CD4-positive, alpha-beta T cell treated with Interleukin-15 for 1 hour (primary cell): Measurements from ENCODE around the gene DCP2.
"Not testable (repeated sequence)": the region's sequence is repeated elsewhere in the genome, so short reads cannot be mapped to it uniquely, and the experiment has no call there.

ENCODE experiments used
- DNase-seq: peaks from one replicate; pipeline ENCODE4 v3.0.0-alpha.2; 2020

DCP2 gene

DNA sequence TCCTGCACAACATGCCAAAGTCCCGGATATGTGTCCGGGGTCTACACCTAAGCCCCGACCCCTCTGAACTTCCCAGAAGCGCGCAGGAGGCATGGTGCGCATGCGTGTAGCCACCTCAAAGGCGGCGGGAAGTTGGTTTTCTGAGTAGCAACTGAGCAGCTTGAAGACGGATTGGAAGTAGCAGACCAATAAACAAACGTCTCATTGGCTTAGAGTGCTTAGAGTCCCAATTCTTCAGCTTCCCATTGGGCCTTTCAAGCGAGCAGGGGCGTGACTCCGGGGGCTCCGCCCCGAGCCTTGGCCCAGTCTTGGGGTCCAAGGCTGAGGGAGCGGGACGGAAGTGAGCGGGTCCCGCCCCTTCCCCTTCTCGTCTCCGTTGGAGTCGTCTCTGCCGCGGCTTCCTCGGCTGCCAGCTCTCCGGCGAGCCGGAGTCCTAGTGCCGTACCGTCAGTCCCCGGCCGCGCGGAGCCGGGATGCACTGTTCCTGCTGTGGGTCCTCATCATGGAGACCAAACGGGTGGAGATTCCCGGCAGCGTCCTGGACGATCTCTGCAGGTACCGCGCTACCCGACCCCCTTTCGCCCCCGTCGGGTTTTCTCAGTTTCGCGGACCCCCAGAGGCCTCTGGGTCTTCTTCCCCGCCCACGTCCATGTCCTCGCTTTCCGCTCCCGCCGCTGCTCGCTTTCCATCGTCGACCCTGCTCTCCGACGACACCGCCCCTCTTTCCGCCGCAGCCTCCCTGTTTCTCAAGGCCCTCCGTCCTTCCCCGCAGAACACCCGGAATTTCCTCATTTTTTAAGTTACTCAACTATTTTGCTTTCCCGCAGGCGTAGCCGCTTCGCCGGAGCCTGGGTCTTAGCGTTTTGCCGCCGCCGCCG lies at the start of gene DCP2:
Gene DCP2 (plus strand): TSS at position 367 of the 878 bp plus-strand sequence. CDS start 136 bp downstream, at position 503.
- DNase-seq: peak; percentile 97

DNA sequence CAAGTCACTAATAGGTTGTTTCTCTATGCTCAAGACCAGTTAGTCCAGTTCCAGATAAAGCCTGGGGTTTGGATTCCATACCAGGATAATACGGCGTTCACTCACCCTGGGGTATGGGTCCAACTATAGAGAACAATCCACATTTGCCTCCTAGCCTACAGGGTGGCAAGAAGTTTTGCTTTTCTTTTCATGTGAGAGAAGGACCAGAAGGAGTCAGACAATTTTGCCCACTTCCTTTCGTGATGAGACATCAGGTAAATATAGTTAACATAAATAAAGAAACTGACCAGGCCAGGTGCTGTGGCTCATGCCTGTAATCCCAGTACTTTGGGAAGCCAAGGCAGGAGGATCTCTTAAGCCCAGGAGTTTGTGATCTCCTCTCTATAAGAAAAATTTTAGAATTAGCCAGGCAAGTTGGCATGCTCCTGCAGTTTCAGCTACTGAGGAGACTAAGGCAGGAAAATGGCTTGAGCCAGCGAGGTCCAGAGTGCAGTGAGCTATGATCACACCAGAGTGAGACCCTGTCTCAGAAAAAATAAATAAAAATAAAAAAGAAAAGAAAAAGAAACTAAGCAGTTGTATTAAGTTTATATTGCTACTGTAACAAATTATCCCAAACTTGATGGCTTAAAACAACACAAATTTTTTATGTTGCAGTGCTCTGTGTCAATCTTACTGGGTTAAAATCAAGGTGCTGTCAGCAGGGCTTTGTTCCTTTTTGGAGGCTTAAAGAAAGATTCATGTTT lies 47.1 kb upstream of the DCP2 start:
- no peak for DNase-seq

DNA sequence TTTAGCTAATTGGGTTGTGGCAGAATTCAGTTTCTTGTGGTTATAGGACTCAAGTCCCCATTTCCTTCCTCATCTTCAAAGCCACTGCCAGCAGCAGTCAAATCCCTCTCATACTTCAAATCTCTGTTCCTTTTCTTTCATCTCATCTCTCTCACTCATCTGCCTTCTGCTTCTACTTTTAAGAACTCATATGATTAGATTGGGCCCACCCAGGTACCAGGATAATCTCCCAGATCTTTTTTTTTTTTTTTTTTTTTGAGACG lies 46.6 kb upstream of the DCP2 start:
- DNase-seq: no peak

DNA sequence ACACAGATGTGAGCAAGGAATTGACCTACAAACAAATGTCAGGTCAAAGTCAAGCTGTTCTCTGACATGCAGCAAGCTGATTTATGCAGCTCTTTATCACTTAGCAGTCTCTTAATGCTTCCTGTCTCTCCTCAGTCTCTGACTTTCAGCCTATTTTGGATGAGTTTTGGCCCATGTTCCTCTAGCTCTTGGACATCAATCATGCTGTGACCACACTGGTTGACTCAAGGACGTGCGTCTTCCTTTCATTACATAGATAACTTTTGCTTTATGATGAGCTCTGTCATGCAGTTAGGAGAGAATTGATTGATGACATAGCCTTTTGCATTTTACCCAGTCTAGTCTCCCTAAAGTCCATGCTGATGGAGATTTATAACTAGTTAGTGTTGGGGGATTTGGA lies 45.1 kb upstream of the DCP2 start:
- DNase-seq: no peak

DNA sequence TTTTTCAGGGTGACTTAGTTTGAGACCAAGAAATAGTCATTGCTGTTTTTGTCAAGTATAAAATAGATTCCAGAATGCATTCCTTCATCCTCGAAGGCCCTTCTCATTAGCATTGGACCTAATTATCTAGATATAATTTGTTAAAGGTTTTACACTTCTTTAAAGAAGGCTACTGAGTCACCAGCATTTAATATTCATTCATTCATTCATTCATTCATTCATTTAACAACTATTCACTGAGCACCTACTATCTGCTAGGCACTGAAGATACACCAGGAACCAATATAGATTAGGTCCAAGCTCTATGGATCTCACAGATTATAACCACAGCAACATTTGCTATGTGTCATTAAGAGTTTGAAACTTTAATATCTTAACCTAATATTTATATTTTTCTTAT lies 43.5 kb upstream of the DCP2 start:
- DNase-seq: no peak

DNA sequence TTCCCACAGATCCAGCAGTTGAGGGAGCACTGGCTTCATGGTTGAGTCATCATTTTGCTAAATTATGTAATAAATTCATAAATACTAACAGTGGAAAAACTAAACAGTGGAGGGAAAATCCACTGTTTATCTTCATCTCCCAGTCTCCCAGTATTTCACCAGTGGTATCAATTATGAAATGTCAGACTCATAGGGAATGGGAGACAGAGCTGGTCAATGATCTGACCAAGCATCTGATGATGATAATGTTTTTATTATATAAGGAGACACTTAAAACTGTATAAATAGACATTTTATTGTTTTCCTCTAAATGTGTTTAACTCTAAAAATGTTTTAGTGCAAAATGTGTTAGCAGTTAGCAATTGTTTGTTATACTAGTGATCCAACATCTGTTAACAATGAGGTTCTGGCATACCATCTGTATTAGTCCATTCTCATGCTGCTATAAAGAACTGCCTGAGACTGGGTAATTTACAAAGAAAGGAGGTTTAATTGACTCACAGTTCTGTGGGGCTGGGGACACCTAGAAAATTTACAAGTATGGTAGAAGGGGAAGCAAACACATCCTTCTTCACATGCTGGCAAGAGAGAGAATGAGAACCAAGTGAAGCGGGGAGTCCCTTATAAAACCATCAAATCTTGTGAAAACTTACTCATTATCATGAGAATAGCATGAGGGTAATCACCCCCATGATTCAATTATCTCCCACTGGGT lies 42.8 kb upstream of the DCP2 start:
- DNase-seq: no peak

DNA sequence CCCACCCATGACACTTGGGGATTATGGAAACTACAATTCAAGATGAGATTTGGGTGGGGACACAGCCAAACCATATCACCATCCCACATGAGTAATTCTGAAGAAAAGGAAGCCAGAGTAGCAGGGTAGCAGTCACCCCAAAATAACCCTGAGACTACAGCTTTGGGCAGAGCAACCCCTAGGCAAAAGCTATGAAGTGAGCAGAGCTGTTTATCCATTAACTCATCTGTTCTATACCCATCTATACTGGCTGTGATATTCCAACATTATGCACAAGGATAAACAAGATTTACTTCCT lies 42.3 kb upstream of the DCP2 start:
- DNase-seq: no peak

DNA sequence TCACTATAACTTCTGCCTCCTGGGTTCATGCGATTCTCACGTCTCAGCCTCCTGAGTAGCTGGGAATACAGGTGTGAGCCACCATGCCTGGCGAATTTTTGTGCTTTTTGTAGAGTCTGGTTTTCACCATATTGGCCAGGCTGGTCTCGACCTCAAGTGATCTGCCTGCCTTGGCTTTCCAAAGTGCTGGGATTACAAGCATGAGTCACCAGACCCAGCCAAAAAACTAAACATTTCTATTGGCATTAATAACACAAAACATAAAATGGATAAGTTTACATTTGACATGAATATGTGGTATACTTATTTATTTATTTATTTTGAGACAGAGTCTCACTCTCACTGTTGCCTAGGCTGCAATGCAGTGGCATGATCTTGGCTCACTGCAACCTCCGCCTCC lies 40.9 kb upstream of the DCP2 start:
- no peak for DNase-seq

DNA sequence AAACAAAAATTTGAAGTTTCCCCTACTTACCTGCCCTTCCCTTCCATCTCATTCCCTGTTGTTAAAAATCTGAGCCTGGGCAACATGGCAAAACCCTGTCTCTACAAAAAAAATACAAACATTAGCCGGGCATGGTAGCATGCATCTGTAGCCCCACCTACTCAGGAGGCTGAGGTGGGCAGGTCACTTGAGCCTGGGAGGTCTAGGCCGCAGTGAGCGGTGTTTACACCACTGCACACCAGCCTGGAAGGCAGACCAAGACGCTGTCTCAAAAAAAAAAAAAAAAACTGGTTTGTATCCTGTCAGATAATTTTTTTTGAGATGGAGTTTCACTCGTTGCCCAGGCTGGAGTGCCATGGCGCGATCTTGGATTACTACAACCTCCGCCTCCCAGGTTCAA lies 38.3 kb upstream of the DCP2 start:
- no peak for DNase-seq

DNA sequence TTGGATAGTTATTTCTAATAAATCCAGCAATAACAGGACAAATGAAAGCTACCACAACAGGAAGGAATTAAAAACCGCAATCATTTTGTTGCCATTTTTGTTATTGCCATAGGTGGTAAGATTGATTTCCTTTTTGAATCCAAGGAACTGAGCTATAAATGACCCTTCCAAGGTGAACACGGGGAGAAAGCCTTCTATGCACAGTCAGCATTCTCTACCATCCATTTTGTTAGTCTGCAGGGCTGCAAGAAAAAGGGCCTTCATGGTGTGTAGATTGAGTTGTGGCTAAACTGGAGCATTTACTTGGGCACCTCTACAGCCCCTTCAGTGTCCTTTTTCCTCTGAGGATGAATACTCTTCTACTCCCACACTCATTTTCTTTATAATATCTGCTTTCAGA lies 35.9 kb upstream of the DCP2 start:
- no peak for DNase-seq

DNA sequence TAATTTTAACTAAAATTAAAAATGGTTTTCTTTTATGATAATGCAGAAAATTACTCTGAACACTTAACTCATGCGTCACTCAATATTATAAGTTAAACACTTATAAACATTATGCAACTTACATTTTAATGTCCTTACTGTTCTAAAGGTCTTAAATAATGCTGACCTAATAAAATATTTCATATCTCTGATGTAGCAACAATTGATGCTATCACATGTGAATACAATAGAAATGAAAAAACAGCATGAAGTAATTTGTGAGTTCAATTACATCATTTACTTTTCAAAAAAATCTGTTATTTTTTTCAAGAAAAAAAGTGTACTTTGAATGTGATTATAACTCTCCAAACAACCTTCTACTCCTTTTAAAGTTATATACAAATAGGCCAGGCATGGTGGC lies 28.1 kb upstream of the DCP2 start:
- no peak for DNase-seq

DNA sequence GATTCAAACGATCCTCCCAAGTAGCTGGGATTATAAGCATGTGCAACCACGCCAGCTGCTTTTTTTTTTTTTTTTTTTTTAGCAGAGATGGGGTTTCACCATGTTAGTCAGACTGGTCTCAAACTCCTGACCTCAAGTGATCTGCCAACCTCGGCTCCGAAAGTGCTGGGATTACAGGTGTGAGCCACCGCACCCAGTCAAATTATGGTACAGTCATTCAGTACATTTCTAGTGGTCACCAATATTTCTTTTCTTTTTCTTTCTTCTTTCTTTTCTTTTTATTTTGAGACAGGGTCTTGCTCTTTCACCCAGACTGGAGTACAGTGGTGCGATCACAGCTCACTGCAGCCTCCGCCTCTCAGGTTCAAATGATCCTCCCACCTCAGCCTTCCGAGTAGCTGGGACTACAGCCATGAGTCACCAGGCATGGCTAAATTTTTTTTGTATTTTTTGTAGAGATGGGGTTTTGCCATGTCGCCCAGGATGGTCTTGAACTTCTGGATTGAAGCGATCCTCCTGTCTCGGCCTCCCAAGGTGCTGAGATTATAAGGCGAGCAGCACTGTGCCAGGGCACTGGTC lies 25.4 kb upstream of the DCP2 start:
- no peak for DNase-seq

DNA sequence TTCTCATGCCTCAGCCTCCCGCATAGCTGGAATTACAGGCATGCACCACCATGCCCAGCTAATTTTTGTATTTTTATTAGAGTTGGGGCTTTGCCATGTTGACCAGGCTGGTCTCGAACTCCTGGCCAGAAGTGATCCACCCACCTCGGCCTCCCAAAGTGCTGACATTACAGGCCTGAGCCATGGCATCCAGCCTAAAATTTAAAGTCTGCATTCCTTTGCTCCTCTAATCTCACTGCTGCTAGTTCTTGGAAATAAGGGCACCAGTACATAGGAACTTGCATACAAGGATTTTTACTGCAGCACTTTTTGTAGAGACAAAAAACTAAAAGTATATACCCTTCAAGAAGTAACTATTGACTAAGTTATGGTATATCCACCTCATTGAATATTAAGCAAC lies 20.0 kb upstream of the DCP2 start:
- DNase-seq: no peak

DNA sequence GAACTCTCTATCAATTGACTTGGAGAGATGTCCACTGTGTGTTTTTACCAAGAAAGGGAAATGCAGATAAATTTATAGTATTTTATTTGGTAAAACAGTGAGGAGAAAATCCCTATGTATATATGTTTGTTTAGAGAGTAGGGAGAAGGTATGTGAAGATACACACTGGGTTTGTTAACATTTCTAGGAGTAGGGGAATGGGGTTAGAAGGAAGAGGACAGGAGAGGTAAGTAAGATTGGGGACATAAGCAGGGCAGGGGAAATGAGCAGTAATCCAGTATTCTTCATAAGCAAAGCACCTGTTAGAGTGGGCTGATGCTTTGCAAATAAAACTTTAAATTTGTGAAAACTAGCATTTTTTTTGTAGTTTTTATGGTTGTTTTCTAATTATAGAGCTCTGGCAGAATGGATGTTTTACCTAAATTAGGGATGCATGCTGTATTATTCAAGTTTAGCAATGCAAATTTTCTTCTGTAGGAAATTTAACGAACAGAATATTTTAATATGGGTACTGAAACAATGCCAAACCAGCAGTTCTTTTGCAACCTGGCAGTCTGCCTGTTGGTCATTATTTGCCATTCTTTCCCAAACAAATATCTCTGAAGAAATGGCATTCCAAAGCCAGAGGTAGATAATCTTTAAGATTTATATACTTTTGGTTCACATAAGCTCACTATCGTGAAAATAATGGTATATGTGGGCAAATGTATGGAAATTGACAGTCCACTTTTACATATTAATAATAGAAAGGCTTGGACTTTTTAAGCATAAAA lies 19.4 kb upstream of the DCP2 start:
- no peak for DNase-seq

DNA sequence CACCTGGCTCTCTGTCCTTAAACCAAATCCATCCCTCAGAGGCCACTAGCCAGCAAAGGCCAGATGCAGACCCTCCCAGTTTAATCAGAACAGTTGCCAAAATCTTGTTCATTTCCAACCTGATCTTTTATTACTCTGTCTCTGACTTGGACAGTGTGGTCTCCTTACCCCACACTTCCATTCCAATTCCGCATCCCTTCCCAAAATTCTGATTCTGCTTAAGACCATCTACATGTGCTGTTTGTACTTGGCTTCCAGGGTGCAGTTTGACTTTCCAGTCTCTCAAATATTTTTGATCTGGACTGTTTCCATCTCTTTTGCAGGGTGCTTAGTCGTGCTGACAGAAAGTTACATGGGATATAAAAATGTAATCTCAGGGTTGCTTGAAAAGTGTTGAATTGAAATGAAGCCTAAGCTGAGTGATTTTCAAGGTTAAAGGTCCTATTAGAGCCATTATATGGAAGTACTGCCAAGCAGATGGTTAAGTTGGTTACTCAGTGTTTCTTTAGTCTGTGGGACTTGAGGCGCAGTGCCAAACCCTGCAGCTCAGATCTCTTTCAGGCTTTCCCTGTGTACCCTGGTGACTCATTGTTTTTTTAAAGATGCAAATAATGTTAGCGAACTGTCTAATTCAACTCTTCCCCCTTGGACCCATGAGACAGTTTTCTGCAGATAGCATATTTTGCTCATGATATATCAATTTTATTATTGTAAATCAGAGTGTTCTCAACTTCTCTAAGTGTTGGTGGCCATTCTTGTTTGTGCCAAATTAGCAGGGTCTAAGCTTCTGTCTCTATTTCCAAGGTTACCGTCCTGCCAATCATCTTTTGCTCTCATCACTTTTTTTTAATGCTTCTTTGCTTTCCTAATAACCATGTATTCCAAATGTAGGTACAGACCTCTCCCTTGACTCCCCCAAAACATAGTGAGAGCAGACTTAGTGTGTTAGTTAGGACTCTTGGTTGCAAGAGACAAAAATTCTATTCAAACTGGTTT lies 18.2 kb upstream of the DCP2 start:
- no peak for DNase-seq

DNA sequence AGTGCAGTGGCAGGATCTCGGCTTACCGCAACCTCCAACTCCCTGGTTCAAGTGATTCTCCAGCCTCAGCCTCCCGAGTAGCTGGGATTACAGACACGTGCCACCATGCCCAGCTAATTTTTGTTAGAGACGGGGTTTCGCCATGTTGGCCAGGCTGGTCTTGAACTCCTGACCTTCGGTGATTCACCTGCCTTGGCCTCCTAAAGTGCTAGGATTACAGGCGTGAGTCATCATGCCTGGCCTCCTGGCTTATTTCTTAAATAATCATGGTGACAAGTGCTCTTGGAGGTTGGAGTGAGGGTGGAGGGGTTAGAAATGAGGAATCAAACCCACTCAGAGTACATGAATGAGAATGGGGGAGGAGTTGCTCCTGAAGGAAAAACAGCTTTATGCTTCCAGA lies 16.7 kb upstream of the DCP2 start:
- DNase-seq: not testable (repeated sequence)

DNA sequence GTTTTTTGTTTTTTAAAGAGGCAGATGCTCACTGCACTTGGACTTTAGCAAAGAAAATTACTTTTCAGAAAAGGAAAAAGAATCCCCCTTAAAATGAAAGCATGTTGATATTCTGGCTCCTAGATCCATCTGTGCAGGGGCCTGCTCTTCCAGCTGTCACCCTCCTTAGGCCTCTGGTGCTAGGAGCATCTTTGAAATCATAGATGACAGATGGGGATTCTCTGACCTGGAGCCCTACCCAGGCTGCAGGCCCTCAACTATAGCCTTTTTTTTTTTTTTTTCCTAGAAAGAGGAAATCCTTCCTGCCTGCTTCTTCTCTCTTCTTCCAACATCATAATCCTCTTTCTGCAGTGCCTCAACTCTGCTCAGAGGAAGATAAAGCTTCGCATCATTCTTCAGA lies 16.3 kb upstream of the DCP2 start:
- DNase-seq: no peak

DNA sequence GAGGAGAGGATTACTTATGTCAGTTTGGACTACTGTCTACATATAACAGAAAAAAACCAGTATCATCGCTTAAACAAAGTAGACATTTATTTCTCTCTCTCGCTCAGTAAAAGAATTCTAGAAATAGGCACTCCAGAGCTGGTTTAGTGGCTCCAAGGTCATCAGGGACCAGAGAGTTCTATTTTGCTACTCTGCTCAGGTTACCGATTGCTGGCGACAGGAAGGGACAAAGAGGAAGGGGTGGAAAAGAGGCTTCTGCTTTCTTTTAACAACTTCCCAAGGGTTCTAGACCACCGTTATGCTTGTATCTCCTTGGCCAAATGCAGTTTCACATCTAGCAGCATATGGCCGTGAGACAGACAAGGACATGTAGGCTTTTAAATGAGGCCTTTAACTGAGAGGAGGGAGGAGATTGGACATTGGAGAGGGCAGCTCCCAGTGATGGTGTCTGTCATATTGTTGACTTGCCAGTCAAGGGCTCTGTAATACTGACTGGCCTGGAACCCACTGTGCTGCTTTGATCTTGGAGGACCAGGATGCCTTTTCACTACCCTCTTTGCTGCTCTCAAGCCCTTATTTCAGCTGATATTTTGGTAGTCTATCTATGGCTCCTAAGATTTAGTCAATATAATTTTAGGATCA lies 15.6 kb upstream of the DCP2 start:
- DNase-seq: no peak

DNA sequence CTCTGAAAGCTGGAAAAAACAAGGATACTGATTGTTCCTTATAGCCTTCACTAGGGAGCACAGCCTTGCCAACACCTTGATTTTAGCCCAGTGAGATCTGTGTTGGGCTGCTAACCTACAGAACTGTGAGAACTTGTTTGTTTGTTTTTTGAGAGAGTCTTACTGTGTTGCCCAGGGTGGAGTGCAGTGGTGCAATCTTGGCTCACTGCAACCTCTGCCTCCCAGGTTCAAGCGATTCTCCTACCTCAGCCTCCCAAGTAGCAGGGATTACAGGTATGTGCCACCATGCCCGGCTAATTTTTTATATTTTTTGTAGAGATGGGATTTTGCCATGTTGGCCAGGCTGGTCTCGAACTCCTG lies 13.2 kb upstream of the DCP2 start:
- not testable (repeated sequence) for DNase-seq

DNA sequence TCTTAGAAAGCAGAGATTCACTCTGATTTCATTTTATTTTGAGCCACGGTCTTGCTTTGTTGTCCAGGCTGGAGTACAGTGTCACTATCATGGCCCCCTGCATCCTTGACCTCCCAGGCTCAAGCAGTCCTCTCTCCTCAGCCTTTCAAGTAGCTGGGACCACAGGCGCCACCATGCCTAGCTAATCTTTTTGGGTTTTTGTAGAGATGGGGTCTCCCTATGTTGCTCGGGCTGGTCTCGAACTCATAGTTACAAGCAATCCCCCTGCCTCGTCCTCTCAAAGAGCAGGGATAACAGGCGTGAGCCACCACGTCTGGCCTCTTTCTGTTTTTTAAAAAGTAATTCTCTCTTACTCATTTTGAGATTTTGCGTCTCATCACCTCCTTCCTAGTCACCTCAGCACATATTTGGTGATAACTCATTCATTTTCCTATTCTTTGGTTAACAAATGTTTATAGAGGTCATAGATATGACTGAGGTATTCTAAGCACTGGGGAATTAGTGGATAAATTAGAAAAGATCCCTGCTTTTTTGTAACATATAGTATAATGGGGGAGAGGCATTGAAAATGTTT lies 10.8 kb upstream of the DCP2 start:
- no peak for DNase-seq

DNA sequence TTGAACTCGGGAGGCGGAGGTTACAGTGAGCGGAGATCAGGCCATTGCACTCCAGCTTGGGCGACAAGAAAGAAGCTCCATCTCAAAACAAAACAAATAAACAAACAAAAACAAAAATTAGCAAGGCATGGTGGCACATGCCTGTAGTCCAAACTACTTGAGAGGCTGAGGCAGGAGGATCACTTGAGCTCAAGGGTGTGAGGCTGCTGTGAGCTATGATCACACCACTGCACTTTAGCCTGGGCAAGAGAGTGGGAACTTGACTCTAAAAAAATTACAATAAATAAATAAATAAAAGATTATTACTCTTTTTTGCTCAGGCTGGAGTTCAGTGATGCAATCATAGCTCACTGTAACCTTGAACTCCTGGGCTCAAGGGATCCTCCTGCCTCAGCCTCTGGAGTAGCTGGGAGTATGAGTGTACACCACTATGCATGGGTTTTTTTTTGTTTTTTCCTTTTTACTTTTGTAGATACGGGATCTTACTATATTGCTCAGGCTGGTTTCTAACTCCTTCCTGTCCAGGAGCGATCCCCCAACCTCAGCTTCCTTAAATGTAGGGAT lies 9.0 kb upstream of the DCP2 start:
- DNase-seq: no peak
